HepG2 (cell line): ENCODE data around the gene IL1RAPL1. TPM values are rescaled to one million over a fixed set of nuclear protein-coding genes. Genes with fewer than 3 reads are reported as not detected.

ENCODE experiments used
- ATAC-seq: fragments of 200-7000 bp; cut with Tn5 transposase; 3 replicates; pipeline ENCODE4 v1.9.1; 2020; ENCODE audit warnings: mild to moderate bottlenecking, moderate library complexity
- BruUV-seq: library from RNA; stranded (reverse); fragments of 400-500 nt; replicated peaks from 2 replicates; lab custom pipeline; 2021; lab: Mats Ljungman, UMichigan
- CTCF ChIA-PET: fragments of 300-600 bp; formaldehyde crosslinking; extraction: SDS; loops from one replicate; lab custom pipeline; 2021; ENCODE audit warnings: low total read pairs, inconsistent platforms, low intra/inter-chr PET ratio; lab: Yijun Ruan, JAX
- POLR2A ChIA-PET: fragments of 350-600 bp; sonication (Branson Sonifier 250); formaldehyde crosslinking; loops from one replicate; lab custom pipeline; 2020; ENCODE audit warnings: antibody characterized with exemption, inconsistent platforms; lab: Yijun Ruan, JAX
- DNase-seq: peaks from one replicate; pipeline ENCODE4 v3.0.0-alpha.2; 2015; ENCODE audit warnings: low spot score
- FAIRE-seq: peaks from 3 replicates; lab custom pipeline; 2011; peaks lifted over from hg19 to GRCh38; lab: Jason Lieb, UNC
- H2AFZ ChIP-seq: one replicate; pipeline ENCODE4 v1.6.1; 2011; ENCODE audit warnings: low read length, inconsistent platforms
- H3K27ac ChIP-seq: fragments of 300-600 bp; 3 replicates; pipeline ENCODE4 v1.8.0; 2011; ENCODE audit warnings: mixed run types, mild to moderate bottlenecking, mixed read lengths, low read length, inconsistent platforms; ENCODE audit not compliant: insufficient read depth; ENCODE audit errors: extremely low read length
- H3K27me3 ChIP-seq, 2 experiments: fragments of 200-600 bp in 1 of 2; 2 replicates in 1 of 2; 3 replicates in 1 of 2; pipeline versions ENCODE4 v1.6.0 to v1.8.0; 2011; ENCODE audit warnings: low read length in 2 of 2, mild to moderate bottlenecking in 2 of 2, moderate library complexity in 2 of 2, inconsistent platforms in 1 of 2; ENCODE audit not compliant: insufficient read depth in 2 of 2, control insufficient read depth in 1 of 2
- H3K36me3 ChIP-seq, 2 experiments: fragments of 200-600 bp in 1 of 2; replicated peaks in 1 of 2; 2 replicates in 1 of 2; 3 replicates in 1 of 2; pipeline versions ENCODE4 v1.5.1 to v1.8.0; 2011; ENCODE audit warnings: low read length in 2 of 2, inconsistent platforms in 1 of 2; ENCODE audit not compliant: insufficient read depth in 2 of 2, control insufficient read depth in 1 of 2
- H3K4me1 ChIP-seq: 2 replicates; pipeline ENCODE4 v1.5.1; 2012; ENCODE audit warnings: low read length, inconsistent platforms; ENCODE audit not compliant: insufficient read depth
- H3K4me2 ChIP-seq: 2 replicates; pipeline ENCODE4 v1.6.0; 2011; ENCODE audit warnings: low read depth, low read length, inconsistent platforms
- H3K4me3 ChIP-seq, 3 experiments: fragments of 200-600 bp in 1 of 3; sonication (generic), shearing (Covaris generic) in 1 of 3; replicated peaks in 1 of 3; 2 replicates each; pipeline ENCODE4 v1.5.1; 2011 to 2016; ENCODE audit warnings: low read length in 3 of 3, inconsistent platforms in 2 of 3, low read depth in 2 of 3, mild to moderate bottlenecking in 2 of 3, control low read depth in 1 of 3, mixed read lengths in 1 of 3; ENCODE audit not compliant: insufficient read depth in 1 of 3
- H3K79me2 ChIP-seq: one replicate; pipeline ENCODE4 v1.6.1; 2011; ENCODE audit warnings: low read length, inconsistent platforms; ENCODE audit not compliant: insufficient read depth
- H3K9ac ChIP-seq: 2 replicates; pipeline ENCODE4 v1.6.0; 2011; ENCODE audit warnings: mild to moderate bottlenecking, low read depth, low read length, inconsistent platforms; ENCODE audit not compliant: insufficient read depth
- H3K9me3 ChIP-seq: 2 replicates; pipeline ENCODE4 v1.5.1; 2012; ENCODE audit warnings: mild to moderate bottlenecking, low read length
- H4K20me1 ChIP-seq: 2 replicates; pipeline ENCODE4 v1.6.0; 2011; ENCODE audit warnings: inconsistent platforms, mild to moderate bottlenecking, low read length, moderate library complexity; ENCODE audit not compliant: insufficient read depth
- AHR ChIP-seq: IDR thresholded peaks from 2 replicates; pipeline ENCODE4 v1.6.1; 2018; ENCODE audit warnings: missing genetic modification reagents, missing compliant biosample characterization
- BHLHE40 ChIP-seq: IDR thresholded peaks from 2 replicates; pipeline ENCODE4 v1.6.1; 2011; ENCODE audit warnings: low read length, improper control_type of control experiment
- FOXP1 ChIP-seq, 2 experiments: fragments of 450-650 bp in 1 of 2; IDR thresholded peaks; 2 replicates each; pipeline ENCODE4 v1.6.1; 2017 to 2018; ENCODE audit warnings: antibody characterized with exemption in 1 of 2
- RELA ChIP-seq: sonication (generic); formaldehyde crosslinking; IDR thresholded peaks from 2 replicates; pipeline ENCODE4 v1.4.0; 2020; ENCODE audit warnings: missing genetic modification reagents
- ZNF17 ChIP-seq: sonication (generic); formaldehyde crosslinking; IDR thresholded peaks from 2 replicates; pipeline ENCODE4 v1.5.0; 2020; ENCODE audit warnings: mild to moderate bottlenecking, missing genetic modification reagents
- ZNF550 ChIP-seq: sonication (generic); formaldehyde crosslinking; IDR thresholded peaks from 2 replicates; pipeline ENCODE4 v1.4.0; 2020; ENCODE audit warnings: mild to moderate bottlenecking, missing genetic modification reagents, borderline replicate concordance
- ZNF652 ChIP-seq: IDR thresholded peaks from 2 replicates; pipeline ENCODE4 v1.6.1; 2016; ENCODE audit warnings: low read depth, borderline replicate concordance
- WGBS: methylation state at CpG from one replicate; pipeline ENCODE4 v1.1.6; 2017; ENCODE audit warnings: low lambda C conversion rate; 5-methylcytosine and 5-hydroxymethylcytosine counted together
- in situ Hi-C: cut with HindIII; loops from 2 replicates; pipeline ENCODE4 v1.10.0; 2017; ENCODE audit warnings: low pct_unique_long_range_greater_than_20kb; ENCODE audit not compliant: extremely low pct_ligation_motif_present
- intact Hi-C: fragments of 100-400 bp; cut with micrococcal nuclease; formaldehyde crosslinking; loops from one replicate; pipeline ENCODE4 v1.10.0; 2022; ENCODE audit not compliant: unreplicated experiment
- polyA plus RNA-seq, 8 experiments: library from polyadenylated mRNA; depleted of rRNA in 3 of 8; stranded (reverse) in 7 of 8; unstranded in 1 of 8; fragments of >200 nt; fragmentation: Illumina TruSeq in 4 of 8; extraction: Trizol in 4 of 8; gene quantifications; 2 replicates each; pipeline versions ENCODE4 v1.2.1 to v1.2.3, GENCODE V29; 2011 to 2016; ENCODE audit warnings: low read depth in 4 of 8, missing spikeins in 1 of 8, mixed read lengths in 1 of 8; ENCODE audit not compliant: insufficient read depth in 1 of 8
- total RNA-seq, 5 experiments: library from RNA; depleted of rRNA; stranded (reverse); fragments of >200 nt; fragmentation: Illumina TruSeq; extraction: Trizol; gene quantifications; 2 replicates each; pipeline ENCODE4 v1.2.3, GENCODE V29; 2016; ENCODE audit warnings: low read depth in 1 of 5

IL1RAPL1 gene
- total and polyA plus RNA-seq, 2 of the 13 experiments (the other 11 are each of a cell fraction or from before 2014, with no cell fraction given), result 0.04 TPM; not detected in 1

GRCh38 chrX:28888416-28888815 is 301.2 kb downstream of the IL1RAPL1 start:
- DNase-seq (no peak), ATAC-seq (no peak), FAIRE-seq (no peak)
- POLR2A ChIA-PET, result no interaction called here
- no peaks in the 10 kb centered on the region for H3K9me3 ChIP-seq
- H3K9ac ChIP-seq, result no peak overlapping the region
- H3K27me3 ChIP-seq, result no peaks in the 10 kb centered on the region
- WGBS, result 0% methylated on average over 1 of the region's 1 CpG
- no peak for TF ChIP-seq AHR (CRISPR knock-in tag)
- BruUV-seq, result no TSS peak
- no peaks in the 10 kb centered on the region for H3K36me3 ChIP-seq
- H3K4me2 ChIP-seq, result no peak overlapping the region
- H3K4me3 ChIP-seq, result no peak overlapping the region
- no peaks in the 10 kb centered on the region for H4K20me1 ChIP-seq
- no peak overlapping the region for H3K27ac ChIP-seq
- CTCF ChIA-PET, result no interaction called here
- H3K4me1 ChIP-seq, result no peaks in the 10 kb centered on the region
- H2AFZ ChIP-seq, result no peak overlapping the region
- intact Hi-C loops, result no loop called here
- in situ Hi-C loops, result no loop called here
- H3K79me2 ChIP-seq, result no peaks in the 10 kb centered on the region

GRCh38 chrX:28889591-28890090 is 302.4 kb downstream of the IL1RAPL1 start:
- no peak for TF ChIP-seq RELA
- TF ChIP-seq ZNF550 (CRISPR knock-in tag), result no peak
- no peak for TF ChIP-seq BHLHE40
- TF ChIP-seq FOXP1 (IDR thresholded peaks at IDR 0.05), result no peak
- TF ChIP-seq FOXP1 (CRISPR knock-in tag; IDR thresholded peaks at IDR 0.05), result no peak
- TF ChIP-seq ZNF17, result no peak
- TF ChIP-seq ZNF652 (CRISPR knock-in tag), result no peak
- ATAC-seq (no peak), DNase-seq (no peak), FAIRE-seq (no peak)
- no peaks in the 10 kb centered on the region for H3K79me2 ChIP-seq
- POLR2A ChIA-PET, result no interaction called here
- no peaks in the 10 kb centered on the region for H3K4me1 ChIP-seq
- H3K4me2 ChIP-seq, result no peak overlapping the region
- BruUV-seq, result no TSS peak
- in situ Hi-C loops, result no loop called here
- no peak overlapping the region for H2AFZ ChIP-seq
- no peak overlapping the region for H3K27ac ChIP-seq
- no peaks in the 10 kb centered on the region for H3K9me3 ChIP-seq
- no peak overlapping the region for H3K9ac ChIP-seq
- no peaks in the 10 kb centered on the region for H3K36me3 ChIP-seq
- H3K4me3 ChIP-seq, result no peak overlapping the region
- H4K20me1 ChIP-seq, result no peaks in the 10 kb centered on the region
- WGBS, result 3% methylated on average over 8 of the region's 8 CpGs
- H3K27me3 ChIP-seq, result no peaks in the 10 kb centered on the region
- intact Hi-C loops, result no loop called here
- CTCF ChIA-PET, result no interaction called here
